HepG2 (cell line): Measurements from ENCODE around the gene AP4M1. TPM values are rescaled to one million over a fixed set of nuclear protein-coding genes. Genes with fewer than 3 reads are reported as not detected.

Experiments used
- ATAC-seq: fragments of 200-7000 bp; cut with Tn5 transposase; 3 replicates; pipeline ENCODE4 v1.9.1; 2020; ENCODE audit warnings: mild to moderate bottlenecking, moderate library complexity
- BruUV-seq: library from RNA; stranded (reverse); fragments of 400-500 nt; replicated peaks from 2 replicates; lab custom pipeline; 2021; lab: Mats Ljungman, UMichigan
- CTCF ChIA-PET: fragments of 300-600 bp; formaldehyde crosslinking; extraction: SDS; loops from one replicate; lab custom pipeline; 2021; ENCODE audit warnings: low total read pairs, inconsistent platforms, low intra/inter-chr PET ratio; lab: Yijun Ruan, JAX
- POLR2A ChIA-PET: fragments of 350-600 bp; sonication (Branson Sonifier 250); formaldehyde crosslinking; loops from one replicate; lab custom pipeline; 2020; ENCODE audit warnings: antibody characterized with exemption, inconsistent platforms; lab: Yijun Ruan, JAX
- DNase-seq: peaks from one replicate; pipeline ENCODE4 v3.0.0-alpha.2; 2015; ENCODE audit warnings: low spot score
- FAIRE-seq: peaks from 3 replicates; lab custom pipeline; 2011; peaks lifted over from hg19 to GRCh38; lab: Jason Lieb, UNC
- H2AFZ ChIP-seq: one replicate; pipeline ENCODE4 v1.6.1; 2011; ENCODE audit warnings: low read length, inconsistent platforms
- H3K27ac ChIP-seq: fragments of 300-600 bp; 3 replicates; pipeline ENCODE4 v1.8.0; 2011; ENCODE audit warnings: mixed run types, mild to moderate bottlenecking, mixed read lengths, low read length, inconsistent platforms; ENCODE audit not compliant: insufficient read depth; ENCODE audit errors: extremely low read length
- H3K27me3 ChIP-seq, 2 experiments: fragments of 200-600 bp in 1 of 2; 2 replicates in 1 of 2; 3 replicates in 1 of 2; pipeline versions ENCODE4 v1.6.0 to v1.8.0; 2011; ENCODE audit warnings: low read length in 2 of 2, mild to moderate bottlenecking in 2 of 2, moderate library complexity in 2 of 2, inconsistent platforms in 1 of 2; ENCODE audit not compliant: insufficient read depth in 2 of 2, control insufficient read depth in 1 of 2
- H3K36me3 ChIP-seq, 2 experiments: fragments of 200-600 bp in 1 of 2; replicated peaks in 1 of 2; 2 replicates in 1 of 2; 3 replicates in 1 of 2; pipeline versions ENCODE4 v1.5.1 to v1.8.0; 2011; ENCODE audit warnings: low read length in 2 of 2, inconsistent platforms in 1 of 2; ENCODE audit not compliant: insufficient read depth in 2 of 2, control insufficient read depth in 1 of 2
- H3K4me1 ChIP-seq: 2 replicates; pipeline ENCODE4 v1.5.1; 2012; ENCODE audit warnings: low read length, inconsistent platforms; ENCODE audit not compliant: insufficient read depth
- H3K4me2 ChIP-seq: 2 replicates; pipeline ENCODE4 v1.6.0; 2011; ENCODE audit warnings: low read depth, low read length, inconsistent platforms
- H3K4me3 ChIP-seq, 3 experiments: fragments of 200-600 bp in 1 of 3; sonication (generic), shearing (Covaris generic) in 1 of 3; replicated peaks in 1 of 3; 2 replicates each; pipeline ENCODE4 v1.5.1; 2011 to 2016; ENCODE audit warnings: low read length in 3 of 3, inconsistent platforms in 2 of 3, low read depth in 2 of 3, mild to moderate bottlenecking in 2 of 3, control low read depth in 1 of 3, mixed read lengths in 1 of 3; ENCODE audit not compliant: insufficient read depth in 1 of 3
- H3K79me2 ChIP-seq: one replicate; pipeline ENCODE4 v1.6.1; 2011; ENCODE audit warnings: low read length, inconsistent platforms; ENCODE audit not compliant: insufficient read depth
- H3K9ac ChIP-seq: 2 replicates; pipeline ENCODE4 v1.6.0; 2011; ENCODE audit warnings: mild to moderate bottlenecking, low read depth, low read length, inconsistent platforms; ENCODE audit not compliant: insufficient read depth
- H3K9me3 ChIP-seq: 2 replicates; pipeline ENCODE4 v1.5.1; 2012; ENCODE audit warnings: mild to moderate bottlenecking, low read length
- H4K20me1 ChIP-seq: 2 replicates; pipeline ENCODE4 v1.6.0; 2011; ENCODE audit warnings: inconsistent platforms, mild to moderate bottlenecking, low read length, moderate library complexity; ENCODE audit not compliant: insufficient read depth
- AGO2 ChIP-seq: fragments of 200-400 bp; formaldehyde crosslinking; optimal IDR thresholded peaks from 2 replicates; pipeline ENCODE3; 2017; ENCODE audit warnings: mild to moderate bottlenecking, low read depth, low read length, moderate library complexity
- HNRNPH1 ChIP-seq: fragments of 200-400 bp; formaldehyde crosslinking; optimal IDR thresholded peaks from 2 replicates; pipeline ENCODE3; 2017; ENCODE audit warnings: mild to moderate bottlenecking, low read depth, low read length
- MAFF ChIP-seq: IDR thresholded peaks from 2 replicates; pipeline ENCODE4 v1.6.1; 2011; ENCODE audit warnings: low read depth, low read length, improper control_type of control experiment
- MAFG ChIP-seq: sonication (generic); formaldehyde crosslinking; IDR thresholded peaks from 2 replicates; pipeline ENCODE4 v1.5.1; 2020; ENCODE audit warnings: mild to moderate bottlenecking, missing genetic modification reagents
- MAFK ChIP-seq, 2 experiments: IDR thresholded peaks in 1 of 2; conservative IDR thresholded peaks in 1 of 2; 2 replicates each; pipeline ENCODE4 v1.6.1; 2011; ENCODE audit warnings: improper control_type of control experiment in 2 of 2, low read length in 2 of 2
- MNT ChIP-seq: fragments of 450-650 bp; IDR thresholded peaks from 2 replicates; pipeline ENCODE4 v1.6.1; 2016
- POLR2A ChIP-seq, 2 experiments: IDR thresholded peaks; 2 replicates each; pipeline ENCODE4 v1.6.1; 2011; ENCODE audit warnings: low read depth in 2 of 2, low read length in 2 of 2, mild to moderate bottlenecking in 1 of 2, moderate library complexity in 1 of 2; ENCODE audit not compliant: insufficient read depth in 1 of 2
- POLR2G ChIP-seq: fragments of 200-400 bp; formaldehyde crosslinking; IDR thresholded peaks from 2 replicates; pipeline ENCODE4 v1.6.1; 2018; ENCODE audit warnings: mild to moderate bottlenecking, low read depth, low read length, moderate library complexity
- RBFOX2 ChIP-seq: fragments of 200-400 bp; formaldehyde crosslinking; IDR thresholded peaks from 2 replicates; pipeline ENCODE4 v1.6.1; 2017; ENCODE audit warnings: low read depth, mild to moderate bottlenecking, low read length
- ZBTB14 ChIP-seq: sonication (generic); formaldehyde crosslinking; IDR thresholded peaks from 2 replicates; pipeline ENCODE4 v1.4.0; 2020; ENCODE audit warnings: missing genetic modification reagents
- ZBTB33 ChIP-seq: sonication (generic); formaldehyde crosslinking; IDR thresholded peaks from 2 replicates; pipeline ENCODE4 v1.4.0; 2020; ENCODE audit warnings: missing genetic modification reagents
- ZNF660 ChIP-seq: sonication (generic); formaldehyde crosslinking; IDR thresholded peaks from 2 replicates; pipeline ENCODE4 v1.5.1; 2020; ENCODE audit warnings: mild to moderate bottlenecking, low read depth, missing genetic modification reagents, borderline replicate concordance
- WGBS: methylation state at CpG from one replicate; pipeline ENCODE4 v1.1.6; 2017; ENCODE audit warnings: low lambda C conversion rate; 5-methylcytosine and 5-hydroxymethylcytosine counted together
- in situ Hi-C: cut with HindIII; loops from 2 replicates; pipeline ENCODE4 v1.10.0; 2017; ENCODE audit warnings: low pct_unique_long_range_greater_than_20kb; ENCODE audit not compliant: extremely low pct_ligation_motif_present
- intact Hi-C: fragments of 100-400 bp; cut with micrococcal nuclease; formaldehyde crosslinking; loops from one replicate; pipeline ENCODE4 v1.10.0; 2022; ENCODE audit not compliant: unreplicated experiment
- polyA plus RNA-seq, 8 experiments: library from polyadenylated mRNA; depleted of rRNA in 3 of 8; stranded (reverse) in 7 of 8; unstranded in 1 of 8; fragments of >200 nt; fragmentation: Illumina TruSeq in 4 of 8; extraction: Trizol in 4 of 8; gene quantifications; 2 replicates each; pipeline versions ENCODE4 v1.2.1 to v1.2.3, GENCODE V29; 2011 to 2016; ENCODE audit warnings: low read depth in 4 of 8, missing spikeins in 1 of 8, mixed read lengths in 1 of 8; ENCODE audit not compliant: insufficient read depth in 1 of 8
- total RNA-seq, 5 experiments: library from RNA; depleted of rRNA; stranded (reverse); fragments of >200 nt; fragmentation: Illumina TruSeq; extraction: Trizol; gene quantifications; 2 replicates each; pipeline ENCODE4 v1.2.3, GENCODE V29; 2016; ENCODE audit warnings: low read depth in 1 of 5
- TF ChIP-seq, protein P1 (sequence below): sonication (generic); formaldehyde crosslinking; IDR thresholded peaks from 2 replicates; pipeline ENCODE4; 2020; ENCODE audit warnings: missing genetic modification reagents, mild to moderate bottlenecking, borderline replicate concordance

Gene AP4M1
- total and polyA plus RNA-seq, 2 of the 13 experiments (the other 11 are each of a cell fraction or from before 2014, with no cell fraction given), result 6.3 to 9.7 TPM

DNA sequence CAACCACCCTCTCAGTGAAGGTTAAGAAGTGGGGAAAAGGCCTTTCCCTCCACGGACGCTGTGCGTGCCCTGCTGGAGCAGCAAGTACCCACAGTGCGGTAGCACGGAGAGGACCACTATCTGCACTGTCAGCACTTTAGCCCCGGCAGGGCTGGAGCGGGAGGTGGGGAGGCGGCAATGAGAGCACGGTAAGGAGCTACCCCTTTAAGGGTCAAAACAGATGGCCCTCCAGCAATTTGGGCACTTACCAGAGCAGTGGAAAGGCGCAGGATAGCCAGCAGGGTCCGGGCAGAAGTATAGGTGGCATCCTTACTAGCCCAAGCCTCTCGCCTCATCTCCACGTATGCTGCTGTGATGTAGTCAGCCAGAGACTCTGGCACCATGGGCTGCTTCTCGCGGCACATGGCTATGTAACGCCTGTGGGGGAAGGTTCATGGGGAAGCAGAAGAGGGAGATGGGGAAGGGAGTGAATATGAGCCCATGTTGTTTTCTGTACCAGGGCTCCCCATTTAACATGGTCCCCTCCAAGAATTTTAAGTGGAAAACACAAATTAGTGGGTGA lies 7.4 kb upstream of the AP4M1 start:
- Histone ChIP-seq H3K4me3 (no peak overlapping the region), H3K9me3 (no peaks in the 10 kb centered on the region), H3K27me3 (no peaks in the 10 kb centered on the region; a peak in 1 of 5 replicates), H2AFZ (no peak overlapping the region), H3K4me2 (no peak overlapping the region), H3K27ac (peak overlapping the region; percentile 1), H3K4me1 (peaks cover 32% of the 10 kb centered on the region), H3K79me2 (peaks cover 16% of the 10 kb centered on the region), H3K36me3 (peaks cover 53 to 85% of the 10 kb centered on the region in 2 experiments), H3K9ac (no peak overlapping the region), H4K20me1 (no peaks in the 10 kb centered on the region)
- in situ Hi-C loops, result no loop called here
- ATAC-seq, result no peak
- no peak for TF ChIP-seq HNRNPH1
- no peak for TF ChIP-seq ZBTB14 (CRISPR knock-in tag)
- TF ChIP-seq AGO2, result peak; percentile 84
- TF ChIP-seq POLR2G, result peak; percentile 49; the same call in 1 of the 2 replicates
- TF ChIP-seq POLR2A (IDR thresholded peaks at IDR 0.05; ENCODE audit: insufficient read depth in 1 of 2, low read depth in 2 of 2, low read length in 2 of 2), result peak in 1 of 2 experiments; percentile 58; a peak in 3 of 4 replicates
- TF ChIP-seq MNT, result 0 out of 2 replicates have a peak, but pooled peaks have one; percentile 15
- TF ChIP-seq ZBTB33 (CRISPR knock-in tag), result no peak
- no peak for TF ChIP-seq ZNF660 (CRISPR knock-in tag)
- peak; percentile 96 for TF ChIP-seq MAFF
- TF ChIP-seq MAFK (conservative IDR thresholded peaks at IDR 0.05 in 1 of 2, IDR thresholded peaks at IDR 0.05 in 1 of 2; ENCODE audit: low read length in 2 of 2), result peak; percentile 93 to 97
- TF ChIP-seq RBFOX2, result peak; percentile 18; the same call in 1 of the 2 replicates
- TF ChIP-seq MAFG (CRISPR knock-in tag), result 0 out of 2 replicates have a peak, but pooled peaks have one; percentile 48
- TF ChIP-seq, protein P1, sequence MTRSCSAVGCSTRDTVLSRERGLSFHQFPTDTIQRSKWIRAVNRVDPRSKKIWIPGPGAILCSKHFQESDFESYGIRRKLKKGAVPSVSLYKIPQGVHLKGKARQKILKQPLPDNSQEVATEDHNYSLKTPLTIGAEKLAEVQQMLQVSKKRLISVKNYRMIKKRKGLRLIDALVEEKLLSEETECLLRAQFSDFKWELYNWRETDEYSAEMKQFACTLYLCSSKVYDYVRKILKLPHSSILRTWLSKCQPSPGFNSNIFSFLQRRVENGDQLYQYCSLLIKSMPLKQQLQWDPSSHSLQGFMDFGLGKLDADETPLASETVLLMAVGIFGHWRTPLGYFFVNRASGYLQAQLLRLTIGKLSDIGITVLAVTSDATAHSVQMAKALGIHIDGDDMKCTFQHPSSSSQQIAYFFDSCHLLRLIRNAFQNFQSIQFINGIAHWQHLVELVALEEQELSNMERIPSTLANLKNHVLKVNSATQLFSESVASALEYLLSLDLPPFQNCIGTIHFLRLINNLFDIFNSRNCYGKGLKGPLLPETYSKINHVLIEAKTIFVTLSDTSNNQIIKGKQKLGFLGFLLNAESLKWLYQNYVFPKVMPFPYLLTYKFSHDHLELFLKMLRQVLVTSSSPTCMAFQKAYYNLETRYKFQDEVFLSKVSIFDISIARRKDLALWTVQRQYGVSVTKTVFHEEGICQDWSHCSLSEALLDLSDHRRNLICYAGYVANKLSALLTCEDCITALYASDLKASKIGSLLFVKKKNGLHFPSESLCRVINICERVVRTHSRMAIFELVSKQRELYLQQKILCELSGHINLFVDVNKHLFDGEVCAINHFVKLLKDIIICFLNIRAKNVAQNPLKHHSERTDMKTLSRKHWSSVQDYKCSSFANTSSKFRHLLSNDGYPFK (CRISPR knock-in tag), result no peak
- WGBS, result 95% methylated on average over 16 of the region's 16 CpGs
- ChIA-PET POLR2A (no interaction called here), CTCF (no interaction called here)
- FAIRE-seq, result no peak
- DNase-seq, result no peak
- intact Hi-C loops, result no loop called here
- no TSS peak for BruUV-seq
